HG03457 (cell line): ENCODE results near the gene PC.
"Not testable (repeated sequence)": the region's sequence is repeated elsewhere in the genome, so short reads cannot be mapped to it uniquely, and the experiment has no call there.

Experiments used
- ATAC-seq: cut with Tn5 transposase; IDR thresholded peaks from one replicate; pipeline ENCODE4 v1.9.1; 2021; ENCODE audit warnings: moderate number of reproducible peaks; ENCODE audit not compliant: unreplicated experiment

The PC gene

GRCh38 chr11:66845143-66845875, 112.9 kb downstream of the PC start:
- ATAC-seq = no peak

GRCh38 chr11:66844496-66845142, 113.6 kb downstream of the PC start:
- ATAC-seq = no peak

DNA sequence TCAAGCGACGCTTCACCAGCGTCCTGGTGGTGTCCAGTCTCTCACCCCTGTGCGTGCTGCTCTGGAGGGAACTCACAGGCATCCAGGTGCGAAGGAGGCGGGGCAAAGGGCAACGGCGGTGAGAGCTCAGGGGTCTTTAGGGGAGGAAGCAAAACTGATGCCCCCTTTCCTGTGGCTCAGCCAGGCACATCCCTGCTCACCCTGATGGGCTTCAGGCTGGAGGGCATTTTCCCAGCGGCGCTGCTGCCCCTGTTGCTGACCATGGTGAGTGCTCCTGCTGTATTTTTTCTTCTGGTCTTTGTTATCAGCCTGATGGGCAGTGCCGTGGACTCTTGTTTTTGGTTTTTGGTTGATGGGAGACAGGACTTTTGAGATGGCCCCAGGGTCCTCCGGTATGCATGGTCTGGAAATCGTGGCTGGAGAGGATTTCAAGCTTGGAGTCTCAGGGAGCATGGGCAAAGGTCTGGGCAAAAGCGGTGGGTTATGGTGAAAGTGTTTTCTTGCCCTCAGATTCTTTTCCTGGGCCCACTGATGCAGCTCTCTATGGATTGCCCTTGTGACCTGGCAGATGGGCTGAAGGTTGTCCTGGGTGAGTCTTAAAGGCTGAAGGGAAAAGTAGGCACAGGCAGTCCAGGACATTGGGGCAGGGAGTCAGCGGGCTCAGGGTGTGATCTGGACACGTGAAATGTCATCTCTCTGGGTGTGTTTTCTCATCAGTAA, 114.2 kb downstream of the PC start:
- ATAC-seq = no peak

DNA sequence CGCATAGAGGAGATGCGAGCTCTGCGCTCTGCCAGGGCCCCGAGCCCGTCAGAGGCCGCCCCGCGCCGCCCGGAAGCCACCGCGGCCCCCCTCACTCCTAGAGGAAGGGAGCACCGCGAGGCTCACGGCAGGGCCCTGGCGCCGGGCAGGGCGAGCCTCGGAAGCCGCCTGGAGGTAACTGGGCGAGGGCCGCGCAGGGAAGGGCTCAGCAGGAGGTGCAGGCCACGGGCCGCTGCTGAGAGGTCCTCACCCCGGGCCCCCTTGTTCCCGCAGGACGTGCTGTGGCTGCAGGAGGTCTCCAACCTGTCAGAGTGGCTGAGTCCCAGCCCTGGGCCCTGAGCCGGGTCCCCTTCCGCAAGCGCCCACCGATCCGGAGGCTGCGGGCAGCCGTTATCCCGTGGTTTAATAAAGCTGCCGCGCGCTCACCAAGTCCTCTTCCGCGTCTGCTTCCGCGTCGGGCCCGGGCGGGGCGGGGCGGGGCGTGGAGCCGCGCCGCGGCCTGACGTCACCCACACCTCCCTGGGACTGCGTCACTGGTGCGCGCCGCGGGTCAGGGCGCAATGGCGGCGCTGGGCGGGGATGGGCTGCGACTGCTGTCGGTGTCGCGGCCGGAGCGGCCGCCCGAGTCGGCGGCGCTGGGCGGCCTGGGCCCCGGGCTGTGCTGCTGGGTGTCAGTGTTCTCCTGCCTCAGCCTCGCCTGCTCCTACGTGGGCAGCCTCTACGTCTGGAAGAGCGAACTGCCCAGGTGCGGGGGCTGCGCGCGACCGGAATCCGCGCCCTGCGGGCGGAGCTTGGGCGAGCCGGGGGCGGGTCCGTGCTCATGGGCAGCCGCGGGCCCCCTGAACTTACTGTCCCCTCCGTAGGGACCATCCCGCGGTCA, 115.0 kb downstream of the PC start, which contains the start of gene RCE1:
Gene RCE1, plus strand, starts transcription at position 546 of the 880 bp plus-strand sequence. Its CDS starts 15 bp downstream, at position 561.
- ATAC-seq = peak; percentile 68

DNA sequence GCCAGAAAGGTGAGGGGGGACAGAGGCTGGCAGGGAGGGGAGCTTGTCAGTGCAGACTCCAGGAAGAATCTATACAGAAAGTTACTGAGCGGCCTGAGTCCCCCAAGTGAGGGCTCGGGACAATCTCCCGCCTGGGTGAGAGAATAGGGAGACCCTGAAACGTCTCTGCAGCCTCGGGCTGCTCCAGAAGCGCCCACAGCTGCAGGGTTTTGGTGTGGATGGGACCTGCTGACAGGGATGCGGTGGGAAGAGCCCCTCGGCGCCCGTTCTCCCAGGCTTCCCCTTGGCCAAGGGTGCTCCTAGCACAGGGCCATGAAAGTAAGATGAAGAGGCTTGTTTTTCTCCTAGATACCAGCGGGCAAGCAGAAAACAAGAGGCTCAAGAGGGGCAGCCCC, 115.7 kb downstream of the PC start:
- ATAC-seq = no peak

GRCh38 chr11:66841861-66842260, 116.3 kb downstream of the PC start:
- ATAC-seq = no peak

GRCh38 chr11:66840317-66841091, 117.7 kb downstream of the PC start:
- no peak for ATAC-seq

- no peak for ATAC-seq
Measured at GRCh38 chr11:66835768-66836405, 122.3 kb downstream of the PC start.

DNA sequence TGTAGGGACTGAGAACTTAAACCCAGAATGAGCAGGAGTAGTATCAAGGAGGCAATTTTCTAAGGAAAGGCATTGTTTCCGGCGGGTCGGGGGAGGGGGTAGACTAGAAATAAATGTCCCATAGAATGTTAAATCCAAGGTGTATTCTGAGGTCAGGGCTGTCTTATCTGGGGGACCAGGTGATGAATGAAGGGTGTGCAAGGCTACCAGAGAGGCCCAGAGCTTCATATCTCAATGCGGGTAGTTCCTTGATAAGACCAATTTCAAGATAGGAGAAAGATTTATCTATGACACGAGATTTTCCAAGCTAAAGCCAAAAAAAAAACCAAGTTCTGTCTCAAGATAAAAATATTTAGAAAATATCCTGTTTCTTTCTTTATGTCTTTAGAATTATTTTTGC, 123.2 kb downstream of the PC start:
- ATAC-seq = no peak

DNA sequence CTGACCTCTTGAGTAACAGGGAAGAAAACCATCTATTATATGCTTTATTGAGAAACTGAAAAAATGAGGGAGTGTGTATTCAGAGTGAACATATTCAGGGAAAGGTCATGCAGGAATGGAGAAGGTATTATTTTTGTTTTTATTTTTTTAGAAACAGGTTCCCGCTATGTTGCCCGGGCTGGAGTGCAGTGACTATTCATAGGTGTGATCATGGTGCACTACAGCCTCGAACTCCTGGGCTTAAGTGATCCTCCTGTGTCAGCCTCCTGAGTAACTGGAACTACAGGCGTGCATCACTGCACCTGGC, 123.7 kb downstream of the PC start:
- no peak for ATAC-seq

- not testable (repeated sequence) for ATAC-seq
Measured at GRCh38 chr11:66824573-66824972, 133.6 kb downstream of the PC start.

DNA sequence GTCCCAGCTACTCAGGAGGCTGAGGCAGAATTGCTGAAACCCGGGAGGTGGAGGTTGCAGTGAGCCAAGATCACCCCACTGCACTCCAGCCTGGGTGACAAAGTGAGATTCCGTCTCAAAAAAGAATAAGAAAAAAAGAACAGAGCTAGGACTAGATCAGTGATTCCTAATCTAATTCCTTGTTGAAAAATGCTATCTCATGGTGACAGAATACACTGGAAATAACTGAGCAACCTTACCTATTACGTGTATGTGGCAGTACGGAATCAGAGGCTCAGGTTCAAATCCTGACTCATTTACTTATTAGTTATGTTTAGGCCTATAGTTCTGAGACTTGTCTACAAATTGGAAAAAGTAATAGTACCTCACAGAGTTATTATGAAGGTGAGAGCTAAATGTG, 134.5 kb downstream of the PC start:
- no peak for ATAC-seq

DNA sequence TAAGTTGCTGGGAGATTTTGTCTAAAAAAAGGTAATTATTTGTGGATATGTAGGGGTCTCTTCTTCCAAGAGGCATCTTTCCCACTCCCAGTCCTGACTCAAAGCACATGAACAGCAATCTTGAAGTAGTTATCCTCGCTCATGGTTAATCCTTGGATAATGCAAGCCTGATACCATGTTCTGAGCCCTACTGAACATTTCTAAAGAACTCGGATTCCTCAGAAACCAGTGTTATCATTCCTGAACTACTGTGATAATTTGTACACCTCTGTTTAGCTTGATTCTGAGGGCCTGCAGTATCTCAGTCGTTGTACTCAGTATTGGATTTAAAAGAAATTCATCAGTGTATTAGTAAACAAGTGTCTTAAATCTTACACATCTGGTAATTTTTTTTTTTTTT, 137.3 kb downstream of the PC start:
- ATAC-seq = no peak

DNA sequence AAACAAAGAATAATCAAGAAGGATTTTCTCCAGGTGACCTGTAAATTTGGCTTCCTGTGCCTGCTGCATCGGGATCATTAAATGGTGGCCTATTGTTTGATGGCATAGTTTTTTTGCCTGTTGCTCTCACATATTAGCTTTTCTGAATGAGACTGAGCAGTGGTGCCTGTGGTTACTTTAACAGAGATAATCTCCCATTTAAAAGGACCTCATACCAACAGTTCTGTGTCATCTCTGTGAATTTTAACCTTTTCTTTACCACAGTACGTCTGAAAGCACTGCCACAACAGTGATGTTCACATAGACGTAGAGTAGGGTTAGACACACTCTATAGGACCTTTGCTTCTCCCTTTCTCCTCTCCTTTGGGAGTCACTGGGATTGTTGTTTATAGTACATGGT, 137.8 kb downstream of the PC start:
- ATAC-seq = no peak

- ATAC-seq = no peak
Measured at GRCh38 chr11:66818231-66818955, 139.8 kb downstream of the PC start.

DNA sequence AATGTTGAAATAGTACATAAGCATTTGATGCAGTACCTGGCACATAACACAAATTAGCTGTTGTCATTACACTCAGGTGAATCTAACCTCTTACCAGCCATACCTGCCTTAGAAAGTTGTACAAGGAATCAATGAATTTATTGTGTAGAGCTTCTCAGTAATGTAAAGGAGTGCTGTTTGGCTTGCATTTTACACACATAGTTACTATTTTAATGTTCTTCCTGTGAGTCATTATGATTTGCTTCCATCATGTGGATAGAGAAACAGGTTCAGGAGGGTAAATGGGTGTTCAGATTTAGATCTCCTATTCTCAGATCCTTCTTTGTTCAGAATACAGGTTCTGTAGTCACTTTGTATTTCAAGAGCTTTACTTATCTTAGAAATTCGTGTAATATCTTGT, 142.5 kb downstream of the PC start:
- ATAC-seq = no peak

DNA sequence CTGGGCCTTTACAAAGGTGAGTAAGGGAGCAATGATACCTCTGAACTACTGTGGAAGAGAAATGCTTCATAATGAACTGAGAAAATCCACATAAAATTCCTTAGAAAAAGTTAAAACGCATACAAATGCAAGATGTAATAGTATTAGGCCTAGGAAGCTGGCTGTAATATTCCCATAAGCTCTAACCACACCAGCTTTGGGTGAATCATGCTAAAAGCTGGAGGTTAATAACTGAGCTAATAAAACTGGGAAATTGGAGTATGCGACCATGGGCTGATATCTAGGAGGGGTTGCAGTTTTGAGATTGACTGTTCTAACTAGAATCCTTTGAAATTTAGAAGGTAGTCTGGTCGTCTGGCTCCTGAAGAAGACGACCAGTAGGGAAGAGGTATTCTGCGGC, 143.5 kb downstream of the PC start:
- ATAC-seq = no peak

- ATAC-seq = no peak
Measured at GRCh38 chr11:66810576-66811185, 147.5 kb downstream of the PC start.

- ATAC-seq = no peak
Measured at GRCh38 chr11:66809592-66809991, 148.6 kb downstream of the PC start.
